Endodermal cell (in vitro differentiated cells): ENCODE data around the gene HOXB4. TPM values are rescaled to one million over a fixed set of nuclear protein-coding genes. Genes with fewer than 3 reads are reported as not detected.

Source experiments
- DNase-seq: peaks from one replicate; pipeline ENCODE4 v3.0.0-alpha.2; 2017
- H3K27ac ChIP-seq: 2 replicates; pipeline ENCODE4 v1.5.1; 2013; ENCODE audit warnings: mild to moderate bottlenecking, low read depth, low read length, moderate library complexity
- H3K27me3 ChIP-seq: 2 replicates; pipeline ENCODE4 v1.6.1; 2013; ENCODE audit warnings: mild to moderate bottlenecking, low read length, moderate library complexity; ENCODE audit not compliant: insufficient read depth, control insufficient read depth, poor library complexity, severe bottlenecking
- H3K36me3 ChIP-seq: 2 replicates; pipeline ENCODE4 v1.7.0; 2013; ENCODE audit warnings: mild to moderate bottlenecking, low read length, moderate library complexity; ENCODE audit not compliant: control insufficient read depth, insufficient read depth
- H3K4me1 ChIP-seq: one replicate; pipeline ENCODE4 v1.7.0; 2013; ENCODE audit warnings: low read length; ENCODE audit not compliant: control insufficient read depth, insufficient read depth
- H3K4me3 ChIP-seq: 2 replicates; pipeline ENCODE4 v1.5.1; 2013; ENCODE audit warnings: mild to moderate bottlenecking, low read length, moderate library complexity
- H3K9ac ChIP-seq: 2 replicates; pipeline ENCODE4 v1.6.1; 2013; ENCODE audit warnings: mild to moderate bottlenecking, low read length, moderate library complexity; ENCODE audit not compliant: poor library complexity, severe bottlenecking; ENCODE audit errors: extremely low read depth
- H3K9me3 ChIP-seq: 2 replicates; pipeline ENCODE4 v1.6.1; 2013; ENCODE audit warnings: mild to moderate bottlenecking, low read length, moderate library complexity; ENCODE audit not compliant: control insufficient read depth
- H3K27ac Mint-ChIP-seq: 2 replicates; pipeline ENCODE4 v1.8.0; 2020; ENCODE audit warnings: mixed read lengths
- H3K27me3 Mint-ChIP-seq: 2 replicates; pipeline ENCODE4 v1.8.0; 2021; ENCODE audit warnings: mild to moderate bottlenecking, mixed read lengths; ENCODE audit not compliant: insufficient read depth
- H3K36me3 Mint-ChIP-seq: 2 replicates; pipeline ENCODE4 v1.8.0; 2020; ENCODE audit warnings: low read depth, mixed read lengths
- H3K4me1 Mint-ChIP-seq: 2 replicates; pipeline ENCODE4 v1.8.0; 2020; ENCODE audit warnings: mixed read lengths
- H3K4me3 Mint-ChIP-seq: 2 replicates; pipeline ENCODE4 v1.8.0; 2020; ENCODE audit warnings: mild to moderate bottlenecking, moderate library complexity, mixed read lengths
- H3K9me3 Mint-ChIP-seq: 2 replicates; pipeline ENCODE4 v1.8.0; 2020; ENCODE audit warnings: mild to moderate bottlenecking, mixed read lengths
- CTCF ChIP-seq: fragments of 200-600 bp; sonication (generic); conservative IDR thresholded peaks from 2 replicates; pipeline ENCODE4 v1.5.0; 2021; ENCODE audit warnings: antibody characterized with exemption, mild to moderate bottlenecking
- WGBS, 2 experiments: methylation state at CpG; one replicate each; pipeline versions ENCODE4 v1.1.5 to v1.1.7; 2013; ENCODE audit warnings: missing lambda C conversion rate in 2 of 2, mixed read lengths in 1 of 2; ENCODE audit not compliant: insufficient coverage in 1 of 2, insufficient read length in 1 of 2; 5-methylcytosine and 5-hydroxymethylcytosine counted together
- total RNA-seq, 2 donors: library from RNA; stranded (reverse); fragmentation: NEBNext Ultra II Directional in 1 of 2; extraction: Animal tissue kit (Norgen Biotek cat#: 25700) in 1 of 2; gene quantifications; 2 replicates in 1 of 2; 3 replicates in 1 of 2; pipeline ENCODE4 v1.2.1, GENCODE V29; 2021

HOXB4 gene
- total RNA-seq, 2 donors from 2014 or later = not detected

- H3K4me3 ChIP-seq = no peak overlapping the region
- DNase-seq = no peak
- H3K4me1 Mint-ChIP-seq = peaks cover 9% of the 10 kb centered on the region
- no peak overlapping the region for H3K9ac ChIP-seq
- H3K9me3 ChIP-seq = no peaks in the 10 kb centered on the region
- no peak for TF ChIP-seq CTCF
- peaks cover 100% of the 10 kb centered on the region for H3K27me3 Mint-ChIP-seq
- H3K9me3 Mint-ChIP-seq = no peaks in the 10 kb centered on the region
- peaks cover 100% of the 10 kb centered on the region for H3K27me3 ChIP-seq
- no peaks in the 10 kb centered on the region for H3K36me3 Mint-ChIP-seq
- 70 to 88% methylated on average over 4 to 8 of the region's 10 CpGs for WGBS, 2 experiments
- H3K4me1 ChIP-seq = no peaks in the 10 kb centered on the region
- H3K4me3 Mint-ChIP-seq = no peak overlapping the region
- no peak overlapping the region for H3K27ac Mint-ChIP-seq
- H3K27ac ChIP-seq = no peak overlapping the region
- H3K36me3 ChIP-seq = no peaks in the 10 kb centered on the region
These were observed 13.3 kb upstream of the HOXB4 start for GRCh38 chr17:48591255-48592056.

GRCh38 chr17:48590607-48591161, 12.5 kb upstream of the HOXB4 start:
- no peak for TF ChIP-seq CTCF
- no peak overlapping the region for H3K4me3 ChIP-seq
- H3K9me3 ChIP-seq = no peaks in the 10 kb centered on the region
- H3K4me3 Mint-ChIP-seq = no peak overlapping the region
- no peaks in the 10 kb centered on the region for H3K36me3 Mint-ChIP-seq
- no peak overlapping the region for H3K27ac Mint-ChIP-seq
- H3K36me3 ChIP-seq = no peaks in the 10 kb centered on the region
- no peaks in the 10 kb centered on the region for H3K9me3 Mint-ChIP-seq
- peaks cover 5% of the 10 kb centered on the region for H3K4me1 Mint-ChIP-seq
- no peaks in the 10 kb centered on the region for H3K4me1 ChIP-seq
- peaks cover 100% of the 10 kb centered on the region for H3K27me3 Mint-ChIP-seq
- no peak overlapping the region for H3K27ac ChIP-seq
- H3K9ac ChIP-seq = no peak overlapping the region
- peaks cover 100% of the 10 kb centered on the region for H3K27me3 ChIP-seq
- DNase-seq = no peak

- no peak within 1 kb of the TSS for H3K9ac ChIP-seq
- WGBS, 2 experiments = 19% methylated on average over 12 to 23 of the region's 23 CpGs
- peaks cover 100% of the 10 kb centered on the region for H3K27me3 Mint-ChIP-seq
- no peaks in the 10 kb centered on the region for H3K9me3 ChIP-seq
- no peaks in the 10 kb centered on the region for H3K4me1 ChIP-seq
- H3K27ac Mint-ChIP-seq = no peak within 1 kb of the TSS
- no peak within 1 kb of the TSS for H3K4me3 Mint-ChIP-seq
- H3K4me3 ChIP-seq = no peak within 1 kb of the TSS
- H3K36me3 Mint-ChIP-seq = no peaks in the 10 kb centered on the region
- no peaks in the 10 kb centered on the region for H3K9me3 Mint-ChIP-seq
- no peak for TF ChIP-seq CTCF
- peaks cover 100% of the 10 kb centered on the region for H3K27me3 ChIP-seq
- H3K27ac ChIP-seq = no peak within 1 kb of the TSS
- DNase-seq = peak; percentile 65
- no peaks in the 10 kb centered on the region for H3K36me3 ChIP-seq
- peaks cover 9% of the 10 kb centered on the region for H3K4me1 Mint-ChIP-seq
These were observed 11.9 kb upstream of the HOXB4 start, which contains the start of gene HOXB3 for GRCh38 chr17:48589831-48590606. Gene HOXB3 (minus strand): TSS chr17:48590241. CDS start chr17:48552474, 37,767 bp downstream.
